Measurements from ENCODE around the gene IFNL4.
A peak's percentile ranks its signal among the peaks of the same experiment; 100 is the strongest.
"Not testable (repeated sequence)": the region's sequence is repeated elsewhere in the genome, so short reads cannot be mapped to it uniquely, and the experiment has no call there.

Gene IFNL4

DNA sequence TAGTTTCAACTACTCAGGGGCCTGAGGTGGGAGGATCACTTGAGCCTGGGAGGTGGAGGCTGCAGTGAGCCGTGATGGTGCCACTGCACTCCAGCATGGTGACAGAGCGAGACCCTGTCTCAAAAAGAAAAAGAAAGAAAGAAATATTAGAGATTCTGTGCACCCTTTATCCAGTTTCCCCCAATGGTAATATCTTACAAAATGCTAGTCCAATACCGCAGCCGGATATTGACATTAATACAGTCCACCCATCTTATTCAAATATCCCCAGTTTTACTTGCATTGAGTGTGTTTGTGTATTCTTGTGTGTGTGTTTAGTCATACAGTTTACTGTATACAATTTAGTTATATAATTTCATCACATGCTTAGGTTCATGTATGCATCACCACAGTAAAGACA lies 8.6 kb upstream of the IFNL4 start:
- no peak for DNase-seq (ENCODE audit: low read depth, low spot score)

DNA sequence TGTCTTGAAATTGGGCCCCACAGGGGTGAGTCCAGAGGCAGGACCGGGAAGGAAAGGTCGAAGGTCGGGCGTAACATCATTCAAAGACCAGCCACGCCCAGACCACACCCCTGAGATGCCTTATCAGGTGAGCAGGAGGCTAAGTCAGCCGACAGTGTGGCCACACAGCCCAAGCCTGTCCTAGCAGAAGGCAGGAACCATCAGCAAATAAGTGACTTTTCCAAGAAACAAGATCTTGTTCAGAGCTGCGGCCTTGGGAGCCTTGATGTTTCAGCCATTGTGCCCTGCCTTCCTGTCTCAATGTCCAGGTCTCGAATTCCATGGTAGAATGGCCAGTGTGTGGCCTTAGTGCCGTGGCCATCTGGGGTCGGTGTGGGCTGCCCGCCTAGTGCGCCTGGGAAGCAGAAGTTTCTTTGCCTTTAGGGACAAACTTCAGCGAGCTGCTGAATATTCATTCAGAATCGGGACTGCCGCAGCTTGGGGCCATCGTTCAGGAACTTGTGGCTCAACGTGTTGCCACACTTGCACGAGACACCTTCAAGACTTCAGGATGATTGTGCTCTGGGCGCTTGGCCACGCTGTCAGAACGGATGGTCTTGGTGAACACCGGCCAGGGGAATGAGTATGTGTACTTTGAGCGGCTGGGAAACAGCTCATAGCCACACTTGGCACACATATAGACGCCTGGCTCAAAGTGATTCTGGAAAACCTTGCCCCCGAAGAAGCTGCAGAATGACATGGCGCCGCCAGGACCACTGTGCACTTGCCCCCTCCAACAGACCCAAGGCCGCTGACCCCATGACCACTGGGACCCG lies 6.1 kb upstream of the IFNL4 start:
- DNase-seq (ENCODE audit: low read depth, low spot score): no peak

DNA sequence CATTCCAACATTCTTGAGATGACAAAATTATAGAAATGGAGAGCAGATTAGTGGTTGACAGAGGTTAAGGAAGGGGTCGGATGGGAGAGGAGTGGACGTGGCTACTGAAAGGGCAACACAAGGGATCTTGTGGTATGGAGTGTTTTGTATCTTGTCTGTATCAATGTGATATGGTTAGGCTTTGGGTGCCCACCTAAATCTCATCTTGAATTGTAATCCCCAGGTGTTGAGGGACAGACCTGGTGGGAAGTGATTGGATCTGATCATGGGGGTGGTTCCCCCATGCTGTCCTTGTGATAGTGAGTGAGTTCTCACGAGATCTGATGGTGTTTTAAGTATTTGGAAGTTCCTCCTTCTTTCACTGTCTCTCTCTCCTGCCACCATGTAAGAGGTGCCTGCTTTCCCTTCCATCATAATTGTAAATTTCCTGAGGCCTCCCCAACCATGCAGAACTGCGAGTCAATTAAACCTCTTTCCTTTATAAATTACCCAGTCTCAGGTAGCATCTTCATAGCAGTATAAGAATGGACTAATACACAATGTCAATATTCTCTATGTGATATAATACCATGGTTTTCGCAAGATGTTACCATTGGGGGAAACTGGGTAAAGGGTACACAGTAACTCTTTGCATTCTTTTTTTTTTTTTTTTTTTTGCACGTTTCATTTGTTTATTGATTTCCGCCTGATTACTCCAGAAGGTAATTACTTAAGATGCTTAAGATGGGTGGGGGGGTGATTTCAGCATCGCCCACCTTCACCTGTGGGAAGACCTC lies 4.9 kb upstream of the IFNL4 start:
- no peak for DNase-seq (ENCODE audit: low read depth, low spot score)

DNA sequence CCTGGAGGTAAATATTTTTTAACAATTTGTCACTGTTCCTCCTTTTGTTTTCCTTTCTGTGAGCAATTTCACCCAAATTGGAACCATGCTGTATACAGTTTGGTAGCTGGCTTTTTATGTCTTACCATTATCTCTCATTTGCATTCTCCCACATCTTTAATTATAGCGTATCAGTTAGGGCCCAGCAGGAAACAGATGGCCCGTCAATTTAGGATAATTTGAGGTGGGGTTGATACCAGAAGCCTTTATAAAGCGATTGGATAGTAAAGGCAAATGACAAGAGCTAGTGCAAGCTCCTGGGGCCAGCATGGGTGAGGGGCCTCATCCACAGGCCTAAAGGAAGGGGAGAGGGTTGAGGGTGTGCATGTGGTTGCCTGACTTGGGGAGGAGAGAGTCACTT lies 3.8 kb upstream of the IFNL4 start:
- DNase-seq (ENCODE audit: low read depth, low spot score): no peak

DNA sequence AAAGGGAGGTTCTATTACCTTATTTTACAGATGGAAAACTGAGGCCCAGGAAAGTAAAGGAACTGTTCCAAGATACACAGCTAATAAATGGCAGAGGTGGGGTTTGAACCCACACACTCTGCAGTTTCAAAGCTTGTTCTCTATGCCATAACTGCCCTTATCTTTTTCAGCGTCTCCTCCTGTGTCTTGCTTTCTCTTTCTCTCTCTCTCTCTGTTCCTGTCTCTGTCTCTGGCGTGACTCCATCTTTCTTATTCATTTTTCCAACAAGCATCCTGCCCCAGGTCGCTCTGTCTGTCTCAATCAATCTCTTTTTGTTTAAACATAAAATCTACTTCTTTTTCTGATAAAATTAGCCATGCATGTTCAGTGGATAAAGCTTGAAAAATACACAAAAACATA lies 3.2 kb upstream of the IFNL4 start:
- DNase-seq (ENCODE audit: low read depth, low spot score): no peak

DNA sequence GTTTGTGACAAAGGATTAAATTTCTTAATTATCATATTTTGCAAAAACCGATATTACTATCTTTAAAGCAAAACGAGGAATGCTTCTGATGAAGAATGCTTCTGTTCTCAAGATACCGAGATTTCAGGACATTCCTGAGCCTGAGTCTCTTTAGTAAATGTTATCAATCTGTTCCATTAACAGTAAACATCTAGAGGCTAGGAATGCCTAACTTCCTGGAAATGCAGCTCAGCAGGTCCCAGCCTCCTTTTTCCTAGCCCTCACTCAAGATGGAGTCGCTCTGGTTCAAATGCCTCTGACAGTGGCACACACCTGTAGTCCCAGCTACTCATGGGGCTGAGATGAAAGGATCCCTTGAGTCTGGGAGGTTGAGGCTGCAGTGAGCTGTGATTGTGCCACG lies 2.4 kb upstream of the IFNL4 start:
- no peak for DNase-seq (ENCODE audit: low read depth, low spot score)

DNA sequence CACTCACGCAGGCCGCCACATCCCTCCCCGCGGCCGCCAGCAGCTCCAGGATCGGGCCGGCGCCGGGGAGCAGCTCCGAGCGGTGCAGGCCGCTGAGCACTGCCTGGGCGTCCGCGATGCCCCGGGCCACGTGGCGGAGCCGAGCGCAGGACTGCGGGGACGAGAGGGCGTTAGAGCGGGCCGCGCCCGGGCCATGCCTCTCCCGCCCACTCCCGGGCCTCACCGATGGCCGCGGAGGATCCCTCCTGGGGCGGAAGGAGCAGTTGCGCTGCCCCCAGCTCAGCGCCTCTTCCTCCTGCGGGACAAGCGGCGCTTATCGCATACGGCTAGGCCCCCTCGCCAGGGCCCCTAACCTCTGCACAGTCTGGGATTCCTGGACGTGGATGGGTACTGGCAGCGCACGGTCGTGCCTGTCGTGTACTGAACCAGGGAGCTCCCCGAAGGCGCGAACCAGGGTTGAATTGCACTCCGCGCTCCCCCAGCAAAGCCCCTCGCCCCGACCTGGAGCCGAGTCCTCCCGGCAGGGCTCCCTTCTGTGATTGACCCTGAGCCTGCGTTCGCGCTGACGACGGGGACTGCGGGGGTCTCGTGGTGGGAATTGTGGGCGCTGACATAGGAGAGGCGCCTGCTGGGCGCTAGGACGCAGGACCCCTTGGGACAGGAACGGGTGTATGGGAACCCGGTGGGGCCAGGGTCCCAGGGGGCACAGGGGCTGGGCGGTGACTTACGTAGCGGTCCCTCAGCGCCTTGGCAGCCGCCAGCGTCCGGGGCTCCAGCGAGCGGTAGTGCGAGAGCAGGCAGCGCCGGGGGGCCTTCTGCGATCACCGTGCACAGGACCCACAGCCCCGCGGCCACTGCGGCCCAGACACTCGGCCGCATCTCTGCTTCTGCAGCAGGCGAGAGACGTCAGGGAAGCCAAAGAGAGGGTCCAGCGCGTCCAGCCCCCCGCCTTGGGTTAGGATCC lies 673 bp downstream of the IFNL4 start:
- peak; percentile 35 for DNase-seq (ENCODE audit: low read depth, low spot score)

DNA sequence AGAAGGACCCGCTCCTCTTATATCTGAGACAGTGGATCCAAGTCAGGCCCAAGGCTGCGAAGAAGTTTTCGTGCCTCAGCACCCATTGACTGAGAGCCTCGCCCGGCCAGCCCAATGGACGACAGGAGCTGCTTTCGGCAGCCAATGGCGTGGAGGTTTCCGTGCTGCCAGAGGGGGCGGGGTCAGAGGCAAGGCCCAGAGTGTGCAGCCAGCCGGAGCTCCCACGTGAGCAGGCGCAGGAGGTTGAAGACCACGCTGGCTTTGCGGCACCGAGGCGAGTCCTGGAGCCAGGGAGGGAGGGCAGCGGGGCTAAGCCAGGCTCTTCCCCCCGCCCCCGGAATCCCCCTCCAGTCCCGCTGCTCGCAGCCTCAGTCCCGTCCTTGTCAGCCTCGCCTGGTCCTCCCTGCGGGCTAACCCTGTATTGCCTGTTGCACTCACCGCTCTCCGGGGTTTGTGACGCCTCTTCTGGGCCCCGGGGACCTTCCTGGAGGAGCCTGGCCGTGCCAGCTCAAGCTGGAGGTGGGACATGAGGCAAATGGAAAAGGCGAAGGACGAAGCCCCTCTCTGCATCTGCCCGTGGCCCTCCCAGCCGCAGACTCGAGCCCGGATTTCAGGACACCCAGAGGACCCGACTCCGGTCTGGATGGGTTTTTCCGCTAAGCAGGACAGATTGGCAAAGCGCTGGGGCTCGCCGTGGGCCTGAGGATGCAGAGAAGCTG lies 1.5 kb downstream of the IFNL4 start:
- DNase-seq (ENCODE audit: low read depth, low spot score): peak; percentile 29

DNA sequence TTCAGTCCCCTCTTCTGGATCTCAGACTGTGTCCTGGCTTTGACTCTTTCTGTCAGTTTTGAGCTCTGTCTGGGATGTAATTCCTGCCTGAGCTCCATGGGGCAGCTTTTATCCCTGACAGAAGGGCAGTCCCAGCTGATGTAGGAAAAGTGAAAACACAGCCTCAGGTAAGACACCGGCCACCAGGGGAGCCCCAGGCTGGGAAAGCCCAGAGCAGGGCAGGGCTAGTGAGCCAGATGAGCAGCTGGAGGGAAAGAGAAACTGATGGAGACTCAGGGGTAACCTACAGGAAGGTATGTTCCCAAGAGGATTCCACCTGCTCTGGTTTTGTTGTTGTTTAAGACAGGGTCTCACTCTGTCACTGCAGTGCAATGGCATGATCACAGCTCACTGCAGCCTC lies 3.5 kb downstream of the IFNL4 start:
- not testable (repeated sequence) for DNase-seq (ENCODE audit: low read depth, low spot score)

DNA sequence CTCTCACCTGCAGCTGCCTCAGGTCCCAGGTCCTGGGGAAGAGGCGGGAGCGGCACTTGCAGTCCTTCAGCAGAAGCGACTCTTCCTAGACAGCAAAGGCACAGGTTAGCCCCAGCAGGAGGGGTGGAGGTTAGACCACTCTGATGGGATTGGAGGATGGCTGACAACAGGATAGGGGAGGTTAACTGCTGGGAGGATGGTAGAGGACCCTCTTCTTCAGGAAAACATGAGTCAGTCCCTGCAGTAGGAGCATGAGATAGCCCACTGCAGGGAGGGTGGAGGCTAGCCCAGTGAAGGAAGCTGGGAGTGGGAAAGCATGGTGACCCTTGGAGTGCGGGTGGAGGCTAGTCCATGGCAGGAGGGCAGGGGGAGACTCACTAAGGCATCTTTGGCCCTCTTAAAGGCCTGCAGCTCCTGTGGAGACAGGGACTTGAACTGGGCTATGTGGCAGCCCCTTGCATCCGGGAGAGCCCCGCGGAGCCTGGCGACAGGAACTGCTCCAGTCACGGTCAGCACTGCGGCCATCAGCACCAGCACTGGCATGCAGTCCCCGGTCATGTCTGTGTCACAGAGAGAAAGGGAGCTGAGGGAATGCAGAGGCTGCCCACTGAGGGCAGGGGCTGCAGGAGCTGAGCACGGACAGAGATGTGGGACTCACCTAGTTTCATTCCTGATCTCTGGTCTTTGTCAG lies 4.1 kb downstream of the IFNL4 start, which contains the start of gene IFNL3:
Gene IFNL3 (minus strand): TSS at position 597 of the 691 bp plus-strand sequence. CDS start 39 bp downstream, at position 558.
- not testable (repeated sequence) for DNase-seq (ENCODE audit: low read depth, low spot score)

DNA sequence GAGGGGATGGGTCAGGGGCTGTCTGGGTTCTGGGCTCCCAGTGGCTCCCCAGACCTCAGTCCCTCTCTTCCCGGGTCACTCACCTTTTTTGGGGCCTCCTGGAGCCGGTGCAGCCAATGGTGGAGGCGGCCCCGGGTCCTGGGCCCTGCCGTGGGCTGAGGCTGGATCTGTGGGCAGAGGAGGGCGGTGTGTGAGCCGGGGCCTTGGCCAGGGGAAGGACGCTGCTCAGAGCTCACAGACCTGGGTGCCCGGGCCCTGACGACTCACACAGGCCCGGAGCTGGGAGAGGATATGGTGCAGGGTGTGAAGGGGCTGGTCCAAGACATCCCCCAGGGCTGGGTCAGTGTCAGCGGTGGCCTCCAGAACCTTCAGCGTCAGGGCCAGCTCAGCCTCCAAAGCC lies 4.9 kb downstream of the IFNL4 start:
- DNase-seq (ENCODE audit: low read depth, low spot score): not testable (repeated sequence)

DNA sequence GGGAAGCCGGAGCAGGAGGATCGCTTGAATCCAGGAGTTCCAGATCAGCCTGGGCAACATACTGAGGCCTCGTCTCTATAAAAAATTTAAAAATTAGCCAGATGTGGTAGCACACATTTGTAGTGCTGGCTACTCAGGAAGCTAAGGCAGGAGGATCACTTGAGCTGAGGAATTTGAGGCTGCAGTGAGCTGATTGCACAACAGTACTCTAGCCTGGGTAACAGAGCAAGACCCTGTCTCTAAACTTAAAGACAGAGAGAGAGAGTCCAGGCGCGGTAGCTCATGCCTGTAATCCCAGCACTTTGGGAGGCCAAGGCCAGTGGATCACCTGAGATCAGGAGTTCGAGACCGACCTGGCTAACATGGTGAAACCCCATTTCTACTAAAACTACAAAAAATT lies 8.2 kb downstream of the IFNL4 start:
- no peak for DNase-seq (ENCODE audit: low read depth, low spot score)

DNA sequence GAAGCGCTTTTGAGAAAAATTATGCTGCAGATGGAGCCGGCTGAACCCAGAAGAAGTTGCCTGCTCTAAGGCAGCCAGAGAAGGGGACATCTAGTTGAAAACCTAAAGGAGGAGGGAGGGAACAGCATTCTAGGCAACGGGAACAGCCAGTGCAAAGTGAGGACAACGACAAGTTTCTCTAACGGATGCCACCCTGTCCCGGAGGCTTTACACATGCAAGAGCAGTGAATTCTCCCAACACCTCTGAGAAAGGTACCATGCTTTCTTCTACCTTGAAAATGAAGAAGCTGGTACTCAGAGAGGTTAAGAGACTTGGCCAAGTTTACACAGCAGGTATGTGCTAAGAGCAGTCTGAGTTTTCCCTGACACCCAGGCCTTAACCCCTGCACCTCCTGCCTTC lies 9.7 kb downstream of the IFNL4 start:
- no peak for DNase-seq (ENCODE audit: low read depth, low spot score)

DNA sequence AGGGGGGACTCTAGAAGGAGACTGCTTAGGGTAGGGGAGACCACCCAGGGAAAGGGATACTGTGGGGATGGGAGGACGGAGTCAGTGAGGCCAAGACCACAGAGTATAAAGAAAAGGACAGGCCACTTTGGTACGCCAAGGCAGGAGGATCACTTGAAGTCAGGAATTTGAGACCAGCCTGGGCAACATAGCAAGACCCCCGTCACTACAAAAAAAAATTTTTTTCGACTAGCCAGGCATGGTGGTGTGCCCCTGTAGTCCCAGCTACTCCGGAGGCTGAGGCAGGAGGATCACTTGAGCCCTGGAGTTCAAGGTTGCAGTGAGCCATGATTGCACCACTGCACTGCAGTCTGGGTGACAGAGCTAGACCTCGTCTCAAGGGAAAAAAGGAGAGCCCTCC lies 10.4 kb downstream of the IFNL4 start:
- DNase-seq (ENCODE audit: low read depth, low spot score): no peak

DNA sequence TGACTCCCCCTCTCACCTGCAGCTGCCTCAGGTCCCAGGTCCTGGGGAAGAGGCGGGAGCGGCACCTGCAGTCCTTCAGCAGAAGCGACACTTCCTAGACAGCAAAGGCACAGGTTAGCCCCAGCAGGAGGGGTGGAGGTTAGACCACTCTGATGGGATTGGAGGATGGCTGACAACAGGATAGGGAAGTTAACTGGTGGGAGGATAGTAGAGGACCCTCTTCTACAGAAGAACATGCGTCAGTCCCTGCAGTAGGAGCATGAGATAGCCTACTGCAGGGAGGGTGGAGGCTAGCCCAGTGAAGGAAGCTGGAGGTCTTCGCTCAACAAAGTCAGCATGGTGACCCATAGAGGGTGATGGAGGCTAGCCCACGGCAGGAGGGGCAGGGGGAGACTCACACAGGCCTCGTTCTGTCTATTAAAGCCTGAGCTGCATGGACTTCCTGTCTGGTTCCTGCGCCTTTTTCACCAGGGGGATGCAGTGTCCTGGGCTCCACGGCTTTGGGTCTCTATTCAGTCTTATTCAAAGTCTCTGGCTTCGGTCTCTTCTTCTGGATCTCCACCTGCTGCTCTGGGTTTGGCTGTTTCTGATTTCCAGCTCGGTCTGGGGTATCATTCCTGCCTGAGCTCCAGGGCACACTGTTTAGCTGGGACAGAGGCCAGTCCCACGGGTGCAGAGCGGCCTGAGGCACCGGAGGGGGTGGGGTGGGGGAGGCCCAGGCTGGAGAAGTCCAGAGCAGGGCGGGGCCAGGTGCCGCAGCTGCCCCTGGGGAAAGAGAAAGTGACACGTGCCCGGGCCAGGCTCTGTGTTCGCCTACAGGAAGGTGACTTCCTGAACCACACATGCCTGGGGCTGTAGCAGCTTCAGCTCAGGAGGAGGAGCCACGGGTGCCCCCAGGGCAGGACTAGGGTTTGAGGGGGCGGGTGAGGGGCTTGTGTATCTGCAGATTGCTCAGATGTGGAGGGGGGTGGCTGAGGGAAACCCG lies 11.2 kb downstream of the IFNL4 start:
- peak; percentile 8 for DNase-seq (ENCODE audit: low read depth, low spot score)

DNA sequence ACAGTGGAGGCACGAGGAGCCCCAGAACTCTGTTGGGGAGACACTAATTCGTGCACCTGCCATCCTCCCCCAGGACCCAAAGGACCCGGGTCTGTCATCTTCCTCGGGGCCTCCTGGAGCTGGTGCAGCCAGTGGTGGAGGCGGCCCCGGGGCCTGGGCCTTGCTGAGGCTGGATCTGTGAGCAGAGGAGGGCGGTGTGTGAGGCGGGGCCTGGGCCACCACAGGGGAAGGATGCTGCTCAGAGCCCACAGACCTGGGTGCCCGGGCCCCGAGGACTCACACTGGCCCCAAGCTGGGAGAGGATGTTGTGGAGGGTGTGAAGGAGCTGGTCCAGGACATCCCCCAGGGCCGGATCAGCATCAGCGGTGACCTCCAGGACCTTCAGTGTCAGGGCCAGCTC lies 12.1 kb downstream of the IFNL4 start:
- no peak for DNase-seq (ENCODE audit: low read depth, low spot score)

DNA sequence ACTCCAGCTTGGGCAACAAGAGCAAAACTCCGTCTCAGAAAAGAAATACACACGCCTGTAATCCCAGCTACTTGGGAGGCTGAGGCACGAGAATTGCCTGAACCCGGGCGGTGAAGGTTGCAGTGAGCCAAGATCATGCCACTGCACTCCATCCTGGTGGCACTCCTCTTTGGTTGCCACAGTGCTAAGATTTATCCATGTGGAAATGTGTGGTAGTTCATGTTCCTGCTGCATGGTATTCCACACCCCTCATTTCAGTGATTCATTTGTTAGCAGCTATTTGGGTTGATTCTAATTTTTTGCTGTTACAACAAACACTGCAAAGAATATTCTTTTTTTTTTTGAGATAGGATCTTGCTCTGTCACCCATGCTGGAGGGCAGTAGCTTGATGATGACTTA lies 15.9 kb downstream of the IFNL4 start:
- DNase-seq (ENCODE audit: low read depth, low spot score): no peak

DNA sequence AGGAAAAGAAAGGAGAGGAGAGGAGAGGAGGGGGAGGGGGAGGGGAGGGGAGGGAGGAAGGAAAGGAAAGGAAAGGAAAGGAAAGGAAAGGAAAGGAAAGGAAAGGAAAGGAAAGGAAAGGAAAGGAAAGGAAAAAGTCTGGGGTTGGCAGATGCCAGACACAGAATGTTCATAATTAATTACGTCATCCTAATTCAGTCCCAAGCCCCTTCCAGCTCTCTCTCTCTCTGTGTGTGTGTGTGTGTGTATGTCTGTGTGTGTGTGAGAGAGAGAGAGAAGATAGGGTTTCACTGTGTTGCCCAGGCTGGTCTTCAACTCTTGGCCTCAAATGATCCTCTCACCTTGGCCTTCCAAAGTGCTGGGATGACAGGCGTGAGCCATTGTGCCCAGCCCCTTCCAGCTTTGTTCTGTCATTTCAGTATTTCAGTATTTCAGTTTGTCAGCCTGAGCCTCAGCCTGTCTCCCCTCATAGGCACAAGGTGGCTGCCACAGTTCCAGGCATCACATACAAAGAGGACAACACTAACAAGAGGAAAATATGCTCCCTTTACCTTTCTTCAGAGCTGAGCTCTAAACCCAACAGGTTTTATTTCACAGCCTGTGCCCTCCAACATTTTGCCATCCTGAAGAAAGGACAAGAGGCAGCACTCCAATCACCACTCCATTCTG lies 18.4 kb downstream of the IFNL4 start:
- DNase-seq (ENCODE audit: low read depth, low spot score): no peak

DNA sequence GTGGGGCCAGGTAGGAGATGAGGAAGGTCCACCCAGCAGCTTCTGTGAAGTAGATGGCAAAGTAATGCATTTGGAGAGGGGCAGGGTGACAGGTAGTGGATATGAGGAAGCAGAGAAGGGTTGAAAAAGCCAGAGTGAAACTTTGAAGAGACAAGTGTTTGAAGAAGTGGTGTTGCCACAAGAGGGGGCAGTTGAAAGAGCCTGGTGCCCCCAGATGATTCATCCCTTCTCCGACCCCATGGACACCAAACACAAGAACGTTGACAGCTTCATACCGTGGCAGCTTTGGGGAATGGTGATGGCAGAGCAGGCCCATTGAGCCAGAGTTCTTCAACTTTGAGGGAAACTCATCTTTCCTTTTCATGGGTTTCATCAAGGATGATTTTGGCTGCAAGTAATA lies 23.7 kb downstream of the IFNL4 start:
- no peak for DNase-seq (ENCODE audit: low read depth, low spot score)
